GM18867 (cell line): ENCODE measurements around the gene CEND1.

Source experiments
- ATAC-seq: cut with Tn5 transposase; IDR thresholded peaks from one replicate; pipeline ENCODE4 v1.9.1; 2021; ENCODE audit warnings: mild to moderate bottlenecking, moderate library complexity; ENCODE audit not compliant: unreplicated experiment

CEND1 gene

DNA sequence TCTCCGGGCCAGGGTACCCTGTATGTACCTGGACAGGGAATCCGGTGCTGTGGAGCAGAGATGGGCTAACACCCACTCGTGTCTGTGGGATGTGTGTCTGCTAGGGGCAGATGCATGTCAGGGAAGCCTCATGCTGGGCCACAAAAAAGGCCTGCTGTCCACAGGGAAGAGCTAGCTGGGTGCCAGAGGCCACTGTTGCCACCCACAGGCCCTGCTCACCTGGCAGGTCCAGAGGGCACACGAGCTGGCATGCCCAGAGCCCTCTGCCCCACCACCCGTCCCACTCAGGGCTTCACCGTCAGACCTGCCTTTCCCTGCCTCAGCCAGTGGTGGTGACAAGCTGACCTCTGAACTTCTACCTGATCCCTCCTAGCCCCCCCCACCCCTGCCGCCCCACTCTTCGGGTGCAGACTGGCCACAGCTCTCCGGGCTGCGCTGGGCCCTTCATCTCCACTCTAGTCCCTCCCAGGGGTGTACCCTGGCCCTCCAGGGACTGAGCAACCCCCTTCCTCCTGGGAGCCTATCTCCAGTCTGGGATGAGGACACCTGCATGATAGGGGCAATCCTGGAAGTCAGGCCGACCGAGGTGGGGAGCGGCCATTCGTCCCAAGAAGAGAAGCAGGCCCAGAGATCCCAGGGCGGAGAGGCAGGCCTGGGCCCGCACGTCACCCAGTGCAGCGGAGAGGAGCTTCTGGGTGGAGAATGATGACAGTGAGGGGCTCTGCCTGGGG lies 6.8 kb upstream of the CEND1 start:
- no peak for ATAC-seq

DNA sequence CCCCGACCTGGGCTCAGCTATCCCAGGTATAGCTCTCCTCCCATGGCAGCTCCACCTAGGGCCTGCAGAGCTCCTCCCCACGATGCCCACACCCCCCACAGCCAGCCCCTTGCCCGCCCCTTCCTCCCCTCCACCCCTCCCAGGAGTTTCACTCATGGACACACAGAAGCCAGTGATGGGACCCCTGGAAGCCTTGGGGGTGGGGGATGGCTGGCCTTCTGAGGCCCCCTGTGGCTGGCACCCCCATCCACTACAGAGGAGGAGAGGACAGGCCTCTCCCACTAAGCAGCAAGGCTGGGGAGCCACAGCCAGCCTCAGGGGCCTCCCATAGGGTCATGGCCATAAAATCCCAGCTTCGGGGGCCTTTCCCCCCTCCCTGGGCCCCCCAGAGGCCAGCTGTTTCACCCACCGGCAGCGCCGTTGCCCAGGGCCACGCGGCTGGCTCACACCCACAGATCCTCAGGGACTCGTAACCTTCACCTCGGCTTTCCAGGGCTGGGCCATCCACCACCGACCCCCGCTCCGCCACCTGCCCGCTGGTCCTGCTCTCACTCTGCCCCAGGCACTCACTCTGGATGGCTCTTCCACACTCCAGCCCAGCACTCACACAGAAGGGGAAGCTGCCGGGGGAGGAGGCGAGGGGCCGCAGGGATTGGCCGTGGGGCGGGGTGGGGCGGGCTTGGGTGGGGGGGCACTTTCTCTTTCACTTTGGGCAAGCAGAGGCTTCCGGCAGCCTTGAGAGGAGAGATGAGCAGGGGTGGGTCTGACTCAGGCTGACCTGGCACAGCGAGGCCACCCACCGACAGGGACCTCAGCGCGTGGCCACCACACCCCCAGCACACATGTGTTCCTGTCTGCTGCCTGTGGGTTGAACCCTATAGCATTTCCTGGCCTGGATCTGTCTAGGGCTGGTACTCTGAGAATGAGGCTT lies 6.0 kb upstream of the CEND1 start:
- ATAC-seq = peak; percentile 23

DNA sequence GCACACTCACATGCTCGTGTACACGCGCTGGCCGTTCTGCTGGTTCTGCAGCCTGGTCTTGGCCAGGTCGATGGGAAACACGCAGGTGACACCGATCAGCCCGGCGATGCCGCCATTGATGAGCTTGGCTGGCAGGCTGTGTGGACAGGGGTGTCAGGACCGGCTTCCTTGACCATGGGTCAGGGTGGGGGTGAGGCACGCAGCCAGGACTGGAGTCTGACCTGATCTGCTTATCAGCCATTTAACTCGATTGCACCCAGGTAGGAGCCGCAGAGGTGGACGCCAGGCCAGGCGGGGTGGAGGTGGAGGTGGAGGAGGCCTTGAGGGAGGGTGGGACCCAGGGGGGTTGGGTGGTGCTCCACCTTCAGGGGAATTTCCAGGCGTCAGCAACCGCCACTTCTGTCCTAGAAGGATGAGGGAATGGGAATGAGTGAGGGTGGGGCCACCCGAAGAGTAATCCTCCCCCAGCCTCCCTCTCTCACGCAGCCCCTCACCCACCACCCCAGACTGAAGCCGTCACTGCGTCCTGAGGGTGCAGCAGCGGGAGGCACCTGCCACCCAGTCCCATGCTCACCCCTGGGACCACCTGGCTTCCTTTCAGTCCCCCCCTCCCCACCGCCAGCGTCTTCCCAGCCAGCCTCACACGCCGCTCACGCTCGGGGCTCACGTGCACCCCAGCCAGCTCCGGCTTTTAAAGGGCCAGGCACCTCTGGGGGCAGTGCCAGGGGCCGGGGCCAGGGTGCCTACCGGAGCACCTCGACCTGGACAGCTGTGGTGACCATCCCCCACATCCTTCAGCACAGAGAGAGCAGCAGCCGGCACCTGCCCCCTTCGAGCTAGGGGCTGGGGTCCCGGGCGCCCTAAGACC lies 5.1 kb upstream of the CEND1 start:
- ATAC-seq = no peak

DNA sequence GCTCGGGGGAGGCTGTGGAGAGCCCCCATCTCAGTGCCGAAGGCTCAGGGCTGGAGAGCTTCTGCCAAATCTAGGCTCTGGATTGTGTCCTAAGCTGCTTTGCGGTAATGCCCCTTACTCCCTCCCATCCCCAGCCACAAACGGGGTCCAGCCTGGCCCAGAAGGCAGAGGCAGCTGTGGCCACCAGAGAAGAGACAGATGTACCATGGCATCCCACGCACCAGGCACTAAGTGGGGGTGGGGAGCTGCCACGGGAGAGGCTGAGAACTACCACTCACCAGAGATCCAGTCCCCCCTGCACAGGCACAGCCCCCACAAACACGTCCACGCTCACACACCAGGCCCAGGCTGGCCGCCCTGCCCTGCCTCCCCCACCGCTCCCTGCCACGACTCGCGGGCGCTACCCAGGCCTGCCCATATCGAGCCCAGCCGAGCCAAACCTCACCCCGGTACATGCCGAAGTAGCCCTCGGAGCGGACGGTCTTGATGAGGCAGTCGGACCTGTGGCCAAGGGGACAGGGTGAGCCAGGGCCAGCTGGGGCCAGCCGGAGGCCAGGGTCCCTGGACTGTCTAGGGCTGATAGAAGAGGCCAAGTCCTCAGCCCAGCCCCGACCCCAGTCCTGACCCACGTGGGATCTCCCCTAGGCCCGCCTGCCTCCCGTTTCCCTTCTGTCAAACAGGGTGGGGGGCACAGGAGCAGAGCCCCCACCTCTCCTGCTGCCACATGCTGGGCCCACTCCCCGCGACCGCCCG lies 4.3 kb upstream of the CEND1 start:
- ATAC-seq = no peak

DNA sequence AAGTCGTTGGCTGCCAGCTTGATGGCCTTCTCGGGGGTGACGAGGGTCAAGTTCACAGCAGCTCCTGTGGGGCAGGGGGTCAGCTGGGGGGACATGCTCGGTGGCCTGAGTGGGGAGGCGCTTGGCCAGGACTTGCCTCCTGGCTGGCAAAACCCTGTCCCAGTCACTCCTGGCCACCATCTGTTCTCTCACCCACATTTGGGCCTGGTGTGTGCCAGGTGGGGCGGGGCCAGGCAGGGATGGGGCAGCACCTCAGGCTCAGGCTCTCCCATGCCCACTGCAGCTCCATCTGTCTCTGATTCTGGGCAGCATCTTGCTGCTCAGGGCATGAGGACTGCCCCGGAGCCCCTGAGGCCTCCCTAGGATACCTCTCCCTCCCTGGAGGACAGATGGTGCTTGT lies 3.7 kb upstream of the CEND1 start:
- ATAC-seq = no peak

DNA sequence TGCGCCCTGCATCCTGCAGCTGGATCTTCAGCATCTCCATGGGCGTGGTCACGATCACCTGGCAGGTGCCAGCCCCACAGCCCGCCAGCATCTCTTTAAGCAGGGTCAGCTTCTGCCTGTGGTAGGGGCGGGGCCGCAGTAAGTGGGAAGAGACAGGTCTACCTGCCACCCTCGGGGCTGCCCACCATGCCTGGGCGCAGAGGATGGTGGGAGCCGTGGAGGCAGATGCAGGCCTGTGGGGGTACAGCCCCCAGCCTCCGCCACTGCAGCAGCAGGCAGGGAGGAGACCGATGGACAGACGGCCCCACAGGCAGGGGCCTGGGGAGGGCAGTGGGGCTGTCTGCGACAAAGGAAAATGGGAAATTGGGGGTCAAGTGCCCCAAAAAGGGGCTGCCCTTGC lies 3.0 kb upstream of the CEND1 start:
- no peak for ATAC-seq

DNA sequence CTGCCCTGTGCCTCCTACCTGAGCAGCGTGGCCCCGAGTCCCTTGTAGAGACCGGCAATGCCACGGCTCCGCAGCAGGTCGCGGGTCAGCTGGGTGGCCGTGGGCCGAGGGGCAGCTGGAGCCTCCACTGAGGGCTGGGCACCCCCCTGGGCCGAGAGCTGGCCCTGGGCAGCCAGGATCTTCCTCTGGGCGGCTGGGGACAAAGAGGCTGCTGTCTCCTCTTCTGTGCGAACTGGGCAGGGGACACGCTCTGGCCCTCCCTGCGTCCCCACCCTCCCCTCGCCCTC lies 2.6 kb upstream of the CEND1 start:
- no peak for ATAC-seq

DNA sequence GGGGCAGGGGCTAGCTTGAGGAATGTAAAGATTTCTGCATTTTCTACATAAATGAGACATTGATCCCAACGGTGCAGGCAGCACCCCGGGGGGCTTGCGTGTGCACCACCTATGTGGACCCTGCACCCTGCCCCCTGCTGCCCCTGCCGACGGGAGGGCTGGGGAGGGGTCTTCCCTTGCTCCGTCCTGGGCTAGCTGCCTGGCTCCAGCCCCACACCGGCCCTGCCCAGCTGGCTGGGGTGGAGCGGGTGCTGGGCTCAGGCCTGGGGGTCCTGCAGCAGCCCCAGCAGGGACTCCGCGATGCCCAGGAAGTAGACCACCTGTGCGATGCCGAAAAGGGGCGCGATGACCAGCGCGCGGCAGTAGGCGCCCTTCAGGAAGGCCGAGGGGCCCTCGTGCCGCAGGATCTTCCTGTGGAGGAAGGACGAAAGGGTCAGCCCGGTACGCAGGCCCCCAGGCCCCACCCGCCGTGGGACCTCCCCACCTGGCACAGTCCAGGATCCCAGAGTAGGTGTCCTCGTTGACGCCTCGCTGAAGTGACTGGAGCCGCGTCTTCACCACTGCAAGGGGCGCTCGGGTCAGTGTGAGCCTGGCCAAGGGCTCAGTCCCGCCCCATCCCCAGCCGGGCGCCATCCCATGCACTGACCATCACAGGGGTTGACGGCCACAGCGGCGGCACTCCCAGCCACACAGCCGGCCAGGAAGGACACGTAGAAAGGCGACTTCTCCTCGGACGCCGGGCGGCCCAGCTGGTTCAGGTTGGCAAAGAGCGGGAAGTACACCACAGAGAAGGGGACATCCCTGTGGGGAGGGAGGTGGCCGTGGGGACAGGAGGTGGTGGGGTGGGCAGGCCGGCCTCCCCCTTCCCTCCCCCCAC lies 2.0 kb upstream of the CEND1 start:
- no peak for ATAC-seq

DNA sequence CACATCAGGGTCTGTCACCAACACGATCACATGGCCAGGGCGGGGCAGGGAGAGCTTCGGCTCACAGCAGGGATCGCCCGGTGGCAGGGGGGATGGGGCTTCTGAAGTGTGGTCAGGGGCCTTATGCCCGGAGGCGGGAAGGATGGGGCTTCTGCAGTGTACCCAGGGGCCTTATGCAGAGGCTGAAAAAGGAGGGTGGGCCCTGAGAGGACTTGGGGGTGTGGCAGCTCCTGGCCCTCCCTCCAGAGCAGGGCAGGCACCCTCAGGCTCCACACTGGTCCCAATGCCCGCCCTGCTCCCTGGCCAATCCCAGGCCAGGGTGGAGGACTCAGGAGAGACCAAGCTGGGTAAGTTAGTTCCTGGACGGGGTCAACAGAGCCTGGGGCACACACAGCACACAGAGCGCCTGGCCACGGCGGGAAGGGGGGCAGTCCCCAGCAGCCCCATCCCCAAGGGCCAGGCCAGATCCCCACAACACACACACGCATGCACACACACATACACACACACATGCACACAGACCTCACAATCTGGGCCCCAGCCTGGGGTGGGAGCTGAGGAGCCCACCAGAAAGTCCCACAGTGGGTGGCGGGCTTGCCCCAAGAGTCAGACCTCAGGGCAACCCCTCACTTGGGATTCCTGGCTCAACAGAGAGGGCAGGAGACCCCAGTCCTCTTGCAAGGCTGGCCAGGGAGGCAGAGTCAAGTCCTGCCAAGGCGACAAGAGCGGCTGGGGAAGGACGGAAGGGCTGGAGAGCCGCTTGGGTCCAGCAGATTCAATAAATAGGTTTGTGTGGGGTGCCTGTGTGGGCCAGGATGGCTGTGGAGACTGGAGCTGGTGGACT lies 1.1 kb upstream of the CEND1 start:
- ATAC-seq = no peak

DNA sequence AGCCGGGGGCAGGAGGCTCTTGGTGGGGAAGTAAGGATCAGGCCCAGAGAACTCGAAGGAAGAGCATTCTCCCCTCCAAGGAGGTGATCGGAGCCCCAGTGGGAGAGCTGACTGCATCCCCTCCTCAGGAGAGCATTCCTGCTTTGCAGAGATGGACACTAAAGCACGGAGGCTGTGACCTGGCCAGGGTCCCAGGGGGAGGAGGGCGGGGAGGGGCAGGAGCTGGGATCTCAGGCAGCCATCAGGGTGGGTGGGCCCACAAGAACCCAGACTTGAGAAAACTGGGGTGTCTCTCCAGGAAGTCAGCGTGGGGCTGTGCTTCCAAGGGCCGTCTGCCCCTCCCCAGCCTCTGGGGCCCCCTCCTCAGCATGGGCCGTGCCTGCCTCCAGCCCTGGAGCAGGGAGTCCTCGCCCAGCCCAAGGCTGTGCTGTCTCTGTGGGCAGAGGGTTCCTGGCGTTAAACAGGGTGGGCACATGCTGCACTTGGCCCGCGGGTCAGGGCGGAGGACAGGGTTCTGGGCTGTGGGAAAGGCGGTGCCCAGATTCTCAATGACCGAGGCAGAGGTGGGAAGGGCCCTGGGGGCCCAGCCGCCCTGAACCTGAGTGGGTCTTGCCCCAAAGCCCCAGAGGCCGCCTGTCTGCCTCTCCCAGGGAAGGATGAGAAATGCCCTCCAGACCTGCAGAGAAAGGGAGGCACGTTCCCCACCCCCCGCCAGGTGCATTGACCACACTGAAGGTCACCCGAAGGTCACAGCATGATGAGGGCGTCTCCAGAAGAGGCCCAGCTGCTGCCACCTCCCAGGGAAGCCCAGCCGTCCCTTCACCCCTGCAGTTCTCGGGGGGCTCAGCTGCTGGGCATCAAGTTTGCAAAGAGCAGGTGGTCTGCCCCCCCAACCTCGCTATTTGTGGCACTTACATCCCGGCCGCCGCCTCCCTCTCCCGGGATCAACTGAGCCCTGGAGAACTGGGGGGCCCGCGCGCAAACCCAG lies 643 bp downstream of the CEND1 start:
- ATAC-seq = no peak

DNA sequence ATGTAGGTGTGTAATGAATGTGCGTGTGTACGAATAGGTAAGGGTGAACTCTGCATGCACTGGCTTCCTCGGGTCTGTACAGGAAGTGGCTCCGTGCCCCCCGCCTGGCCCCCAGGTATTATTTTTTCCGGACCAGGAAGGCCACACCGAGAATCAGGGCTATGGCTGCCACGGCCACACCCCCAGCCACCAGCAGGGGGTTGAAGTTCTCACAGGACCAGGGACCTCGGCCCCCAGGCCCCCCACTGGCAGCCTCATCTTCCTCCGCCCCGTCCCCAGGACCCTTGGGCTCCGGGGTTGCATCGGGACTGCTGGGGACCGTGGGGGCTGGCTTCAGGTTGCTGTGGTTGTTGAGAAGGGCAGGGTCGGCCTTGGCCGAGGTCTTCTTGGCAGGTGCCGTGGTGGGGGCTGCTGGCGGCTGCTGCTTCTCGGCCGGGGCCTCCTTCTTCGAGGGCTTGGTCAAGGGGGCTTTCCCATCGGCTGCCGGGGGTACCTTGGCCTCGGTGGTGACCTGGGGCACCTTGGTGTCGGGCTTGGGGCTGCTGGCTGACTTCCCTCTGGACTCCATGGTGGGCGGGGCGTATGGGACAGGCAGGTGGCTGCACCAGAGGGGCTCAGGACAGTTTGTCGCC lies 1.8 kb downstream of the CEND1 start:
- ATAC-seq = no peak

DNA sequence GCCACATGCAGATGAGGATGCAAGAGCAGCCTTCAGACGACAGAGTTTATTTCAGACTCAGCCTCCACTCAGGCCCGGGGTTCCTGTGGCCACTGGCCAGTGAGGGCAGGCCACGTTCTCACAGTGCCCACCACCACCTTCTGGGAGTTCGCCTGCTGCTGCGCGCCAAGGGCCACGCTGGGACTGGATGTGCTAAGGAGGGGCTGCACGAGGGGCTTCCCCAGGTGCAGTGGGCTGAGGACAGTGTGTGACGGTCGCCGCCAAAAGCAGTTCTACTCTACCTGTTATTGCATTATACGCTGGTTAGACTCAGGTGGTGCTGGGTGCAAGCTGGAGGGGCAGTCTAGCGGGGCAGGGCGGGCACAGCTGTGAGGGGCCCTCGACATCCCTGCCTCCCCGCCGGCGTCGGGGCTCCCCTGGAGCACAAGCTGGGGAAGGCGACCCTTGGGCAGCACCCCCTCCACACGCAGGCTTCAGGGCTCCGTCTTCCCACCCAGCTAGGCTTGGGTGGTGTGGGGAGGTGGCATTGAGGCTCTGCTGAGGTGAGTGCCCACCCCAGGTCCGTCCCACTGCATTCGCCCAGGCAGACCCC lies 2.7 kb downstream of the CEND1 start:
- no peak for ATAC-seq

DNA sequence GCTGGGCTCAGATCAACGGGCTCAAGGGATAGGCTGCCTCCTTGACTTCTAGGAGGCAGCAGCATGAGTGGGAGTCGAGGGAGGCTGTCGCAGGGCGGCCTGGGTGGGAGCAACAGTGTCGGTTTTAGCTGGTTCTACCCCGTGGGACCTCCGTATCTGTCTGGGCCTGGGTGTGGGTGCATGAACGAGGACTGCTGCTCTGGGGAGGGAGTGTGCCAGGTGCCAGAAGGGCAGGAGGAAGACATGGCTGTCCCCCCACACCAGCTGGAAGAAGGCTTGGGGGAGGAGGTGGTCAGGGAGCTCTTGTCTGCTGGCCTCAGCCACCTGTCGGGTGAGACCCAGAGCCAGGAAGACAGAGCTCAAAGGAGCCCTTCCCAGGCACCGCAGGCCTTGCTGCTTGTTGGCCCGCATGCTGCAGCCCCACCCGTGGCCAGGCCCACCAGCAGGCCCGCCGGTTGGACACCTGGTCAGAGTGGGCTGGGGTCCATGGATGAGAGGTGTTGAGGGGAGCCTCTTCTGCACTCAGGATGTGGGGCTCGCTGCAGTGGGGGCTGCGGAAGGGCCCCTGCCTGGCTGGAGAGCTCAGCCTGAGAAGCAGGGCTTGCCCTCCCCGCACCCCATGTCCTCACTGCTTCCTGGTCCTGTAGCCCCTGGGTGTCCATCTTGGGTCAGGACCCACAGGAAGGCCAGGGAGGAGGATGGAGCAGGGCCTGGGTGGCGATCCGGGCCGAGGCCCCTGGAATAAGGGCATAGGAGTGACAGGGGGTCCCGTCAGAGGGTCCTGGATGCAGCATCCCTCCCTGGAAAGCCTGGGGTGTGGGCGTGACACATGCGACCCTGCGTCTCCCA lies 3.4 kb downstream of the CEND1 start:
- ATAC-seq = no peak

DNA sequence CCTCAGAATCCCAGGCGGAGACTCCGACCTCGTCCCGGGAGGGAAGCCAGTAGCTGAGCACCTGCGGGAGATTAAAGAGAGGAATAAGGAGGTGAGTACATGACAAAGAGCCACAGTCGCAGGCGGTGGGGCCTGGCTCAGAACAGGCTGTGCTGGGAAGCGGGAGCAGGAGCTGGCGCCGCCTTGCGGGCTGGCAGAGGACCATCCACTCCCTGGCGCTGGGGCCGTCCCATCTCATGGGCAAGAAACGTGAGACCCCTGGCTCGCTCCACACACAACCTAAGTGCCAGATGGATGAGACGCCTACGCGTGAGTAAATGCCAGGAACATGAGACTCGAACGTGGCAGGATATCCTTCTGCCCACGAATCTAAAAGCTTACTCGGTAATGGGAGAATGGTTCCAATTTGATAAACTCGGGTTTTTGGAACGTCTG lies 6.3 kb downstream of the CEND1 start:
- no peak for ATAC-seq

DNA sequence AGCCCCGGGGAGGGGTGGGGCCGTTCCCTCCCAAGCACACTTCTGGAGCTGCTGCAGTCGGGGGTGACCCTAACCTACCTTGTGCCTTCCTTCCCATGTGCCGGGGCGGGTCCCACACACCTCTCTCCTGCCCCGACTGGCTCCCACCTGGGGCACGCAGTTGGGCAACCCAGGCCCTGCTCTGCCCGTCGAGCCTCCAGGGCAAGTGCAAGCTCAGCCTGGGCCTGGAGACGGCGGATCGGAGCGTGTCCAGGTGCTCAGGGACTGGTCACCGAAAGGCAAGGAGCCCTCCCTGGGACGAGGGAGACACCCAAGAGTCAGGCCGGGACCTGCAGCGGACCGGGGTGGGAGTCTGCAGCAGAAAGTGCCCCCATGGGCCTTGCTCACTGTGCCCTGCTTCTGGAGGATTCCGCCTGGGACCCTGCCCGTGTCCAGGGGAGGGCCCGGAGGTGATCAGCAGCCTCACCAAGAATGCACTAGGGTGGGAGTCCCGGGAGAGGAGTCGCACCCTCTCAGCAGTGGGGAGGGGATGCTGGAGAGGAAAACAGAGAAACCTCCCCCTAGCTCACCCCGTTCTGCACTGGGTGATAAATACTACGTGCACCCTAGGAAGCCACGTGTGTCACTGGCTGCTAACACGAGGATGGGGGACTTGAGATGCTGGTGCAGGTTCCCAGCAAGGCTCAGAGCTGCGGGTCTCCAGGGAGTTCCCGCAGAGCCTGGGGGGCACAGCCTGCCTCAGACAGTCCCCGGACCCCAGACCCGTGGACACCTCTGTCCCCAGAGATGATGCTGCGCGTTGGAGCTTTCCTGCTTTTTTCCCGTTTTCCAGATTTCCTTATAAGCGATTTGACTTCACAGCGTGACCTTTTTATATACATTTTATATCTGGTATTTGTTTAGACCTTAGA lies 7.4 kb downstream of the CEND1 start:
- ATAC-seq = no peak
